AG04450 (cell line): Measurements from ENCODE around the gene ZC3HAV1L. TPM values are rescaled to one million over a fixed set of nuclear protein-coding genes. Genes with fewer than 3 reads are reported as not detected.

Experiments used
- CTCF ChIA-PET: fragments of 300-600, 350-600 bp; formaldehyde crosslinking; extraction: SDS; loops from one replicate; lab custom pipeline; 2022; ENCODE audit warnings: antibody characterized with exemption, inconsistent platforms; lab: Charles Lee
- POLR2A ChIA-PET: fragments of 350-600 bp; formaldehyde crosslinking; extraction: SDS; loops from one replicate; lab custom pipeline; 2021; ENCODE audit warnings: antibody characterized with exemption, inconsistent platforms; lab: Yijun Ruan, JAX
- DNase-seq: peaks from one replicate; pipeline ENCODE4 v3.0.0-alpha.2; 2011; ENCODE audit warnings: low read depth, low spot score
- H3K27ac ChIP-seq: one replicate; pipeline ENCODE4 v1.5.1; 2012; ENCODE audit warnings: low read depth, low read length, control low read depth
- H3K27me3 ChIP-seq: one replicate; pipeline ENCODE4 v1.6.0; 2012; ENCODE audit warnings: low read length; ENCODE audit not compliant: control insufficient read depth, insufficient read depth
- H3K4me3 ChIP-seq: 2 replicates; pipeline ENCODE4 v1.5.1; 2011; ENCODE audit warnings: mild to moderate bottlenecking, low read depth, low read length, control low read depth
- H3K9me3 ChIP-seq: 2 replicates; pipeline ENCODE4 v1.5.1; 2012; ENCODE audit warnings: low read length; ENCODE audit not compliant: control insufficient read depth, insufficient read depth
- polyA plus RNA-seq: library from polyadenylated mRNA; depleted of rRNA; stranded (reverse); fragments of >200 nt; gene quantifications from 2 replicates; pipeline ENCODE4 v1.2.3, GENCODE V29; 2011
- TF ChIP-seq, protein P1 (sequence below): IDR thresholded peaks from 2 replicates; pipeline ENCODE4 v1.5.1; 2011; ENCODE audit warnings: low read depth, low read length, control low read depth, inconsistent platforms

The ZC3HAV1L gene
- polyA plus RNA-seq, 1 experiment, result 9.9 TPM

DNA sequence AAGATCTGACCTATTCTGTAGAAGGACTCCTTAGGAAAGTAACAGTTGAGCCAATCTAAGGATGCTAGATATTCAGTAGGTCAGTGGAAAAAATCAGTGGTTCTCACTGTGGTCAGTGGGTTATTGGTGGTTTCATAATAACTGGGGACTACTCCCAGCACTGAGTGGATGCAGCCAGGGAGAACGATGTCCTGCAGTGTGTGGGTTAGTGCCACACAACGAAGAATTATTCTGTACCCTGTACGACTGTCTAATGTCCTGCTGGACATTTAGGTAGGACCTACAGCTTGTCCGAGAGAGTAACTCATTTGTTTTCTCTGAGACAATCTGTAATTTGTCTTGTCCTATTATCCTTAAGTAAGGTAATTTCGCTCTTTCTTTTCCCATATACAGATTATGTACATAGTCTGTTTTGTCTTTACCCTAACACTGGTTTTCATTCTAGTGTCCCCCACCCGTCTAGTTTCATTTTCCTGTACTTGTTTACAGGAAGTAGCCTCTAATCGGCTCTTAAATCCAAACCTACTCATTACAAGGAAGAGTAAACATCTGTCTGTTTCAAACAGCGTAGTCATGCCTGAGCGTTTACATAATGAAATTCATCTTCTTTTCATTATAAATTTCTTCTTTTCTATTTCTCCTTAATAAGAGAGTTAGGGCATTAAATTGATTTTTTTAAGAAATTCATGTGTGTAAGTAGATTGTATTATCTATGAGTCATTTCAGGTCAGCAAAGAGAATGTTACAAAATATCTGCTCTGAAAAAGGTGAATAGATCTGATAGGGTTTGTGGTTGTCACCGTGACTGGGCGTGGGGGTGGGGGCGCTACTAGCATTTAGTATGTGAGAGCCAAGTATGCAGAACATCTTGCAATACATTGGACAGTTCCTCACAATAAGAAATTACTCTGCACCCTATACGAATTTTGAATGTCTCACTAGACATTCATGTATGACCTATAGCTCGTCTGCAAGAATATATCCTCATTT lies 8.3 kb upstream of the ZC3HAV1L start:
- peak; percentile 8 for DNase-seq
- POLR2A ChIA-PET, result no interaction called here
- Histone ChIP-seq H3K27ac (no peak overlapping the region), H3K4me3 (no peak overlapping the region), H3K9me3 (no peaks in the 10 kb centered on the region), H3K27me3 (no peaks in the 10 kb centered on the region)
- CTCF ChIA-PET, result interaction anchor here (0.8 to 1.2 kb wide), 4 partner anchors 8 to 158 kb away, joined by 4 to 10 read pairs (median 4); no protein-coding TSS in a partner anchor
- TF ChIP-seq, protein P1, sequence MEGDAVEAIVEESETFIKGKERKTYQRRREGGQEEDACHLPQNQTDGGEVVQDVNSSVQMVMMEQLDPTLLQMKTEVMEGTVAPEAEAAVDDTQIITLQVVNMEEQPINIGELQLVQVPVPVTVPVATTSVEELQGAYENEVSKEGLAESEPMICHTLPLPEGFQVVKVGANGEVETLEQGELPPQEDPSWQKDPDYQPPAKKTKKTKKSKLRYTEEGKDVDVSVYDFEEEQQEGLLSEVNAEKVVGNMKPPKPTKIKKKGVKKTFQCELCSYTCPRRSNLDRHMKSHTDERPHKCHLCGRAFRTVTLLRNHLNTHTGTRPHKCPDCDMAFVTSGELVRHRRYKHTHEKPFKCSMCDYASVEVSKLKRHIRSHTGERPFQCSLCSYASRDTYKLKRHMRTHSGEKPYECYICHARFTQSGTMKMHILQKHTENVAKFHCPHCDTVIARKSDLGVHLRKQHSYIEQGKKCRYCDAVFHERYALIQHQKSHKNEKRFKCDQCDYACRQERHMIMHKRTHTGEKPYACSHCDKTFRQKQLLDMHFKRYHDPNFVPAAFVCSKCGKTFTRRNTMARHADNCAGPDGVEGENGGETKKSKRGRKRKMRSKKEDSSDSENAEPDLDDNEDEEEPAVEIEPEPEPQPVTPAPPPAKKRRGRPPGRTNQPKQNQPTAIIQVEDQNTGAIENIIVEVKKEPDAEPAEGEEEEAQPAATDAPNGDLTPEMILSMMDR, result no peak

DNA sequence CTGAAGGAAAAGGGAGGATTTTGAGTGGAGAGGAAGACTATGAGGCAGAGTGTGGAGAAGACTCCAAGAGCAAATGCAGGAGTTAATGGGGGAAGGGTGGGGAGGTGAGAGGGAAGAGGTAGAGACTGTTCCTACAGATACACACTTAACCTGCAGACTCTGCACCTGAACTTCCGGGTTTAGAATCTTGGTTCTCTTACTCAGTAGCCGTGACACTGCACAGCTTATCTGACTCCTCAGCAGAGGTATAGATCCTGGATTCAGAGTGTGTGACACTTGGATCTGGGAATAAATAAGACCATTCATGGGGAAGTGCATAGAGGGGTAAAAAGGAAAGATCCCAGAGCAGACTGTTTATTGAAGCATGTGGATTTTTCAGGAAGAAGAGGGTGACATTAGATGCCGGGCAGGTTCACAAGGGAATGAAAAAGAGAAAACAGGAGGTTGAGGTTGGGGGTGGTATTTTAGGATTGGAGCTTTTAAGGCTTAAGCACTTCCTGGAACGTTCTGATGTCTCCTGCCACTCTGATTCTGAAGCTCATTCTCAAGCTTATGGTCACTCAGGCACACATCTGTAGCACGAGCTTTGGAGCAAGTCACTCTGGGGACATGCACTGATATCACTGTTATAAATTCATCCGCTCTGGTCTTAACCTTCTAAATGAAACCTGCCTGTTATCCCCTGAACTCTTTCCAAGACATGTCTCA lies 5.7 kb upstream of the ZC3HAV1L start:
- Histone ChIP-seq H3K4me3 (no peak overlapping the region), H3K27me3 (no peaks in the 10 kb centered on the region), H3K9me3 (no peaks in the 10 kb centered on the region), H3K27ac (no peak overlapping the region)
- TF ChIP-seq, protein P1, result no peak
- no peak for DNase-seq
- ChIA-PET POLR2A (no interaction called here), CTCF (interaction anchor here (0.9 to 2.2 kb wide), 2 partner anchors 24 to 34 kb away, joined by 4 to 8 read pairs; no protein-coding TSS in a partner anchor)

DNA sequence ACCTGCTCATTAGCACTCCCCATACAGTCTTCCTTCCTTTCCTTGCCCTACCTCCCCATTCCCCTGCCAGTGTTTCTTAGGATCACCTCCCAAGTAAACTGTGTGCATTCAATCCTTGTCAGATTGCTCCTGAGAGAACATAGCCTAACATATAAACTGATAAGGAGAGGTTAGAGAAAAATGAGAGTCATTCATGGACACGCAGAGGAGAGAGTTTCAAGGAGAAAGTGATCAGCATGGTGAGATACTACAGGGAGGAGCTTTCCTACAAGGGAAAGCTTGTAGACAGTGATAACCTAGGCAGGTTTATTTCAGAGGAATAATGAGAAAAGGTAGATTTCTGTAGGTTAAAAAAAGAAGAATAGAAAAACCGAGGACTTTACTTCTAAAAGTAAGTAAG lies 2.8 kb upstream of the ZC3HAV1L start:
- TF ChIP-seq, protein P1, result no peak

DNA sequence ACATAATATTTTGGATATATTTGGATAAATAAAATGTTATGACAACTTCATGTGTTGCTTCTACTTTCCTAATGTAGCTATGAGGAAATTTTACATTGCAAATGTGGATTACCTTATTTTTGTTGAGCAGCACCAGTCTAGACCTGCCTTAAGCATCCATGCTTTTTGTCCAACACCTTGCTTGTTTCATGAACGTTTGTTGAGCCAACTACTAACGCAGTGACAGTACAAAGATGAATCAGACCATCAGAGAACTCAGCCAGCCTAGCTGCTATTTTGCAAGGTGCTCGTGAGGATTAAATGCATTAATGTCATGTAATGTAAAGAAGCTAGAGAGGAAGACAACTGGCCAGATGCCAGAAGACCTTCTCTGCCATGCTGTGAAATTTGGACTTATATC lies 1.1 kb upstream of the ZC3HAV1L start:
- no peak for DNase-seq
- ChIA-PET CTCF (interaction anchor here (1.3 to 2.3 kb wide), 2 partner anchors 38 to 150 kb away, joined by 6 to 13 read pairs; no protein-coding TSS in a partner anchor), POLR2A (interaction anchor here (0.6 kb wide), 1 partner anchor 16 kb away, joined by 13 read pairs; no protein-coding TSS in a partner anchor)
- Histone ChIP-seq H3K4me3 (no peak overlapping the region), H3K27ac (no peak overlapping the region), H3K9me3 (no peaks in the 10 kb centered on the region; the same call in 1 of the 2 replicates), H3K27me3 (no peaks in the 10 kb centered on the region)
- TF ChIP-seq, protein P1, result no peak

More for the DNA sequence above, 2.8 kb upstream of the ZC3HAV1L start:
- ChIA-PET CTCF (interaction anchor here (1.1 to 2.3 kb wide), 2 partner anchors 36 kb away, joined by 4 to 13 read pairs; no protein-coding TSS in a partner anchor), POLR2A (no interaction called here)
- Histone ChIP-seq H3K4me3 (no peak overlapping the region), H3K27ac (no peak overlapping the region), H3K9me3 (no peaks in the 10 kb centered on the region; the same call in 1 of the 2 replicates), H3K27me3 (no peaks in the 10 kb centered on the region)
- DNase-seq, result no peak
